ENCODE measurements around the gene MAPK1.

DNA sequence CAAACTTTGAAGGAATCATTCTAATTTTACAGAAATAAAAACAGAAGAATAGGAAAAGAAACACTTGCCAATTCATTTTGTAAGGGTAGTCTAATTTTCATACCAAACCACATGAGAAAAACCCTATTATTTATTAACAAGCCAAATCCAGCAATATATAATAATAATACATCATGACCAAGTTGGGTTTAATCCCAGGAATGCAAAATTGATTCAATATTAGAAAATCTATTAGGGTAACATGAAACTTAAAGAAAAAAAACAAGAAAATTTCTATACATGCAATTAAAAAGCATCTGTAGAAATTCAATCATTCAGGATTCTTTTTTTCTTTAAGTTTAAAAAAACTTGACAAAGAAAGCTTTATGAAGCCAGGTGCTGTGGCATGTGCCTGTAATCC is 16.8 kb downstream of the MAPK1 start:
- TF ChIP-seq GATA2 (IDR thresholded peaks at IDR 0.05; ENCODE audit: low read depth, low read length) (no peak), GATA3 (IDR thresholded peaks at IDR 0.05; ENCODE audit: low read depth, low read length) (no peak)

Data from SH-SY5Y (cell line).